Measurements from ENCODE around the gene ACTN2. TPM values are rescaled to one million over a fixed set of nuclear protein-coding genes. Genes with fewer than 3 reads are reported as not detected.

The ACTN2 gene
- total RNA-seq, 1 donor from 2014 or later: 0.52 TPM

DNA sequence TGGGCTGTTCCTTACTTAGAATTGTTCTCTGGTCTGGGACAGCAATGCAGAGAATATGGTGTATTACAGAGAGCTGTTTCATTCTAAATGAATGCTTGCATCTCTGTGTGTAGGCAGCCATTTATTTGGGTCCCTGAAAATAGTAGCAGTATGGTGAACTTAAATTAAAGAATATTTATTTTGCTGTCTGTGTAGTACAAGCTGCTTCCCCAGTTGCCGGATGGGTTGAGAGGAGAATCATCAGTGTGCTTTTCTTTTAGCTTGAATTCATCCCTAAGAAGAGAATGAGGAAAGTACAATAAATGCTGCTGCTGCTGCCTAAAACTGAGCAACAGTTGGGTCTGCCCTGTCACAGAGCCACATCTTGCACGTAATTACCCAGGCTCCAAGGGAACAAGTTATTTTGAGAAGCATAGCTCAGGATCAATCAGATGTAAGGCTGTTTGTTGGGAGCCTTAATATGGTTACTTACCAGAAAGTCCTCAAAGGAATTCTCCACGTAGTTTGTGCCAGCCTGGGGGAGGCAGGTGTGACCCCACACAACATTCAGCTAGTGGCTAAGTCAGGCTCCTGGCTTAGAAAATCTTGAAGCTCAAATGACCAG is 16.6 kb downstream of the ACTN2 start:
- no peaks in the 10 kb centered on the region for H3K9me3 ChIP-seq (ENCODE audit: low read depth)
- Mint-ChIP-seq H3K27ac (no peak overlapping the region), H3K36me3 (no peaks in the 10 kb centered on the region), H3K27me3 (ENCODE audit: insufficient read depth, low read depth) (no peaks in the 10 kb centered on the region), H3K4me1 (no peaks in the 10 kb centered on the region), H3K9me3 (no peaks in the 10 kb centered on the region), H3K4me3 (no peak overlapping the region)
- peak overlapping the region; percentile 73 for H2AFZ ChIP-seq (replicated peaks)
- H3K27ac ChIP-seq: no peak overlapping the region
- H3K4me1 ChIP-seq: peaks cover 5% of the 10 kb centered on the region
- H4K20me1 ChIP-seq (ENCODE audit: low read depth): no peaks in the 10 kb centered on the region
- H3F3A ChIP-seq (ENCODE audit: low read depth): no peaks in the 10 kb centered on the region
- no peak overlapping the region for H3K4me3 ChIP-seq
- H3K9ac ChIP-seq: no peak overlapping the region
- DNase-seq (ENCODE audit: low spot score): no peak
- H3K79me2 ChIP-seq (ENCODE audit: low read depth): no peaks in the 10 kb centered on the region
- H3K36me3 ChIP-seq: no peaks in the 10 kb centered on the region
- no peak for TF ChIP-seq EZH2 (IDR thresholded peaks at IDR 0.05)
- TF ChIP-seq, protein P1, sequence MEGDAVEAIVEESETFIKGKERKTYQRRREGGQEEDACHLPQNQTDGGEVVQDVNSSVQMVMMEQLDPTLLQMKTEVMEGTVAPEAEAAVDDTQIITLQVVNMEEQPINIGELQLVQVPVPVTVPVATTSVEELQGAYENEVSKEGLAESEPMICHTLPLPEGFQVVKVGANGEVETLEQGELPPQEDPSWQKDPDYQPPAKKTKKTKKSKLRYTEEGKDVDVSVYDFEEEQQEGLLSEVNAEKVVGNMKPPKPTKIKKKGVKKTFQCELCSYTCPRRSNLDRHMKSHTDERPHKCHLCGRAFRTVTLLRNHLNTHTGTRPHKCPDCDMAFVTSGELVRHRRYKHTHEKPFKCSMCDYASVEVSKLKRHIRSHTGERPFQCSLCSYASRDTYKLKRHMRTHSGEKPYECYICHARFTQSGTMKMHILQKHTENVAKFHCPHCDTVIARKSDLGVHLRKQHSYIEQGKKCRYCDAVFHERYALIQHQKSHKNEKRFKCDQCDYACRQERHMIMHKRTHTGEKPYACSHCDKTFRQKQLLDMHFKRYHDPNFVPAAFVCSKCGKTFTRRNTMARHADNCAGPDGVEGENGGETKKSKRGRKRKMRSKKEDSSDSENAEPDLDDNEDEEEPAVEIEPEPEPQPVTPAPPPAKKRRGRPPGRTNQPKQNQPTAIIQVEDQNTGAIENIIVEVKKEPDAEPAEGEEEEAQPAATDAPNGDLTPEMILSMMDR (IDR thresholded peaks at IDR 0.05): no peak
- no peaks in the 10 kb centered on the region for H3K27me3 ChIP-seq
- no peak overlapping the region for H3K4me2 ChIP-seq

DNA sequence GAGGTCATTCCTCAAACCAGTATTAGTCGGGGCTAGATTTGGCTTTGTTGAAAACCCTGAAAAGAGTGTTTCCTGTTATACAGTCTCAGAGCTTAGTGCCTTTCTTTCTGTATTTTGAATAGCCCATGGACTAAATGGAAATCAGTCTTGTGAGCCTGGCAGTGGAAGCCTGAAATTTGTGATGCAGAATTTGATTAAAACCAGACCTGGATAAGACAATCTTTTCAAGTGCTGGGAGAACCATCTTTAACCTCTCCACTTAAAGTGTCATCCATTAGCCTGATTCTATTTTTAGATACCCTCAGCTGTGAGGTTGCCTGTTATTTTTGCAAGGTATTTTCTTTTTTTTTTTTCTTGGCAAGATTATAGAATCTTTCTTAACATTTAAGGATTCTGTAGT is 19.5 kb downstream of the ACTN2 start:
- Mint-ChIP-seq H3K4me1 (no peaks in the 10 kb centered on the region), H3K27ac (no peak overlapping the region), H3K27me3 (ENCODE audit: insufficient read depth, low read depth) (no peaks in the 10 kb centered on the region), H3K4me3 (no peak overlapping the region), H3K36me3 (no peaks in the 10 kb centered on the region), H3K9me3 (no peaks in the 10 kb centered on the region)
- no peak overlapping the region for H3K4me2 ChIP-seq
- no peak overlapping the region for H3K27ac ChIP-seq
- no peaks in the 10 kb centered on the region for H4K20me1 ChIP-seq (ENCODE audit: low read depth)
- no peaks in the 10 kb centered on the region for H3K79me2 ChIP-seq (ENCODE audit: low read depth)
- H3K9me3 ChIP-seq (ENCODE audit: low read depth): no peaks in the 10 kb centered on the region
- DNase-seq (ENCODE audit: low spot score): no peak
- H3K36me3 ChIP-seq: no peaks in the 10 kb centered on the region
- H3K4me3 ChIP-seq: no peak overlapping the region
- peaks cover 5% of the 10 kb centered on the region for H3K4me1 ChIP-seq
- H3K9ac ChIP-seq: no peak overlapping the region
- H2AFZ ChIP-seq (replicated peaks): no peak overlapping the region
- TF ChIP-seq EZH2 (IDR thresholded peaks at IDR 0.05) (no peak), EZH2phosphoT487 (IDR thresholded peaks at IDR 0.05) (no peak)
- TF ChIP-seq, protein P1 (IDR thresholded peaks at IDR 0.05): no peak
- no peaks in the 10 kb centered on the region for H3K27me3 ChIP-seq
- no peaks in the 10 kb centered on the region for H3F3A ChIP-seq (ENCODE audit: low read depth)

DNA sequence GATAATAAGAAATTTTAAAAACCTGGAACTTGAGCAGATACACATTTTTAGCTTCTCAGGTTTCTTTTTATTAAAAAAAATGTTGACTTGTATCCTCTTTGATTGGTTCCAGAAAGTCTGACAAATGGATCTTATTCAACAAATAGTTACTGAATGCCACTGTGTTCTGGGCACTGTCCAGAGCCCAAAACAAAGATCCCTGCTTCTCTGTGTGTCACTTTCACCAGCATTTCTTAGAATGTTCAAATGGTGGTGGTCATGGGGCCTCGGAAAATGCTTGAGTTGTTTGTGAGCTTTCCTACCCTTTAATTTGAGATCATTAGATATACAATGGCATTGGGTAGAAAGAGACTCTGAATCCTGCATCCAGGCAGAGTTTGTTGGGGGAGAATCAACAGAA is 19.9 kb downstream of the ACTN2 start:
- no peak for DNase-seq (ENCODE audit: low spot score)
- Histone ChIP-seq H3K4me2 (no peak overlapping the region), H3K9ac (no peak overlapping the region), H3K27ac (no peak overlapping the region), H3K4me3 (no peak overlapping the region), H3K36me3 (no peaks in the 10 kb centered on the region), H2AFZ (replicated peaks) (no peak overlapping the region), H3K9me3 (ENCODE audit: low read depth) (no peaks in the 10 kb centered on the region), H3K79me2 (ENCODE audit: low read depth) (no peaks in the 10 kb centered on the region), H3K27me3 (no peaks in the 10 kb centered on the region), H4K20me1 (ENCODE audit: low read depth) (no peaks in the 10 kb centered on the region), H3K4me1 (peaks cover 5% of the 10 kb centered on the region), H3F3A (ENCODE audit: low read depth) (no peaks in the 10 kb centered on the region)
- no peak overlapping the region for H3K4me3 Mint-ChIP-seq
- no peaks in the 10 kb centered on the region for H3K27me3 Mint-ChIP-seq (ENCODE audit: insufficient read depth, low read depth)
- no peaks in the 10 kb centered on the region for H3K36me3 Mint-ChIP-seq
- H3K27ac Mint-ChIP-seq: no peak overlapping the region
- TF ChIP-seq EZH2phosphoT487 (IDR thresholded peaks at IDR 0.05) (no peak), EZH2 (IDR thresholded peaks at IDR 0.05) (no peak)
- TF ChIP-seq, protein P1 (IDR thresholded peaks at IDR 0.05): no peak
- no peaks in the 10 kb centered on the region for H3K4me1 Mint-ChIP-seq
- H3K9me3 Mint-ChIP-seq: no peaks in the 10 kb centered on the region

Data from neural progenitor cell (in vitro differentiated cells).